DOHH2 (cell line): ENCODE data around the gene UVSSA.

Experiments
- H3F3A ChIP-seq: fragments of 200-600 bp; sonication (generic), shearing (Covaris generic); 2 replicates; pipeline ENCODE4 v1.6.0; 2016; ENCODE audit warnings: antibody characterized with exemption, mild to moderate bottlenecking; ENCODE audit not compliant: control insufficient read depth, insufficient read depth
- H3K27ac ChIP-seq: fragments of 200-600 bp; sonication (generic); 2 replicates; pipeline ENCODE4 v1.5.1; 2014; ENCODE audit warnings: low read depth, mild to moderate bottlenecking, low read length, moderate library complexity
- H3K27me3 ChIP-seq: fragments of 200-600 bp; sonication (generic); 2 replicates; pipeline ENCODE4 v1.6.1; 2014; ENCODE audit warnings: mild to moderate bottlenecking, low read length, mixed read lengths; ENCODE audit not compliant: control insufficient read depth
- H3K36me3 ChIP-seq: fragments of 200-600 bp; sonication (generic); 2 replicates; pipeline ENCODE4 v1.6.1; 2014; ENCODE audit warnings: mild to moderate bottlenecking, low read length, moderate library complexity, mixed read lengths; ENCODE audit not compliant: control insufficient read depth
- H3K4me1 ChIP-seq: fragments of 200-600 bp; sonication (generic); 2 replicates; pipeline ENCODE4 v1.6.1; 2014; ENCODE audit warnings: mild to moderate bottlenecking, low read length, mixed read lengths; ENCODE audit not compliant: control insufficient read depth
- H3K4me2 ChIP-seq: fragments of 200-600 bp; sonication (generic); 2 replicates; pipeline ENCODE4 v1.6.0; 2014; ENCODE audit warnings: mild to moderate bottlenecking, low read length, moderate library complexity
- H3K4me3 ChIP-seq: fragments of 200-600 bp; sonication (generic); 2 replicates; pipeline ENCODE4 v1.5.1; 2014; ENCODE audit warnings: mild to moderate bottlenecking, low read length, mixed read lengths
- H3K79me2 ChIP-seq: fragments of 200-600 bp; sonication (generic); 2 replicates; pipeline ENCODE4 v1.6.1; 2014; ENCODE audit warnings: mild to moderate bottlenecking, low read length, mixed read lengths; ENCODE audit not compliant: control insufficient read depth
- H3K9me2 ChIP-seq: fragments of 200-600 bp; sonication (generic); replicated peaks from 2 replicates; pipeline ENCODE4 v1.6.1; 2014; ENCODE audit warnings: mild to moderate bottlenecking, low read length, mixed read lengths; ENCODE audit not compliant: control insufficient read depth
- H3K9me3 ChIP-seq: fragments of 200-600 bp; sonication (generic); 2 replicates; pipeline ENCODE4 v1.6.1; 2014; ENCODE audit warnings: antibody characterized with exemption, low read length, mixed read lengths; ENCODE audit not compliant: control insufficient read depth, insufficient read depth
- H4K20me1 ChIP-seq: fragments of 200-600 bp; sonication (generic); 2 replicates; pipeline ENCODE4 v1.6.0; 2014; ENCODE audit warnings: low read depth, mild to moderate bottlenecking, antibody characterized with exemption, low read length, moderate library complexity; ENCODE audit not compliant: control insufficient read depth, insufficient read depth
- CTCF ChIP-seq: fragments of 200-600 bp; sonication (generic); IDR thresholded peaks from one replicate; pipeline ENCODE4 v1.5.1; 2014; ENCODE audit warnings: antibody characterized with exemption, mild to moderate bottlenecking, low read depth, low read length; ENCODE audit not compliant: poor library complexity, severe bottlenecking
- EZH2phosphoT487 ChIP-seq: fragments of 200-600 bp; sonication (generic); IDR thresholded peaks from 2 replicates; pipeline ENCODE4 v1.6.1; 2017; ENCODE audit warnings: borderline replicate concordance, mild to moderate bottlenecking, antibody characterized with exemption, low read length, moderate library complexity, mixed read lengths

UVSSA gene

GRCh38 chr4:1375761-1376322, 28.8 kb downstream of the UVSSA start:
- Histone ChIP-seq H3K27me3 (no peaks in the 10 kb centered on the region), H3K4me1 (no peaks in the 10 kb centered on the region), H3K4me3 (no peak overlapping the region), H3K36me3 (no peaks in the 10 kb centered on the region; the same call in 1 of the 2 replicates), H3K9me2 (no peaks in the 10 kb centered on the region), H4K20me1 (no peaks in the 10 kb centered on the region), H3K79me2 (no peaks in the 10 kb centered on the region), H3K4me2 (no peak overlapping the region), H3K9me3 (no peaks in the 10 kb centered on the region), H3K27ac (no peak overlapping the region), H3F3A (no peaks in the 10 kb centered on the region)
- no peak for TF ChIP-seq CTCF
- TF ChIP-seq EZH2phosphoT487, result no peak

GRCh38 chr4:1376391-1376840, 29.4 kb downstream of the UVSSA start:
- no peaks in the 10 kb centered on the region; the same call in 1 of the 2 replicates for H3K36me3 ChIP-seq
- H3K27me3 ChIP-seq, result no peaks in the 10 kb centered on the region
- no peaks in the 10 kb centered on the region for H3K4me1 ChIP-seq

GRCh38 chr4:1376841-1377605, 30.0 kb downstream of the UVSSA start:
- Histone ChIP-seq H3K27ac (no peak overlapping the region), H3K9me2 (no peaks in the 10 kb centered on the region), H3K4me1 (no peaks in the 10 kb centered on the region), H3K27me3 (no peaks in the 10 kb centered on the region), H3F3A (no peaks in the 10 kb centered on the region), H3K4me2 (no peak overlapping the region), H3K36me3 (no peaks in the 10 kb centered on the region; the same call in 1 of the 2 replicates), H4K20me1 (no peaks in the 10 kb centered on the region), H3K79me2 (no peaks in the 10 kb centered on the region), H3K4me3 (no peak overlapping the region), H3K9me3 (no peaks in the 10 kb centered on the region)
- TF ChIP-seq EZH2phosphoT487, result no peak
- TF ChIP-seq CTCF, result no peak

More at GRCh38 chr4:1376391-1376840, 29.4 kb downstream of the UVSSA start:
- Histone ChIP-seq H3K4me3 (no peak overlapping the region), H4K20me1 (no peaks in the 10 kb centered on the region), H3K9me3 (no peaks in the 10 kb centered on the region), H3K27ac (no peak overlapping the region), H3K4me2 (no peak overlapping the region), H3K79me2 (no peaks in the 10 kb centered on the region), H3K9me2 (no peaks in the 10 kb centered on the region), H3F3A (no peaks in the 10 kb centered on the region)
- no peak for TF ChIP-seq EZH2phosphoT487
